Parathyroid adenoma (tissue), 2 donors: ENCODE results near the gene CNOT1.
"Not testable (repeated sequence)": the region's sequence is repeated elsewhere in the genome, so short reads cannot be mapped to it uniquely, and the experiment has no call there.

Experiments
- H2AFZ ChIP-seq: fragments of 300-600 bp; sonication (generic); one replicate; pipeline ENCODE4 v1.7.0; 2017; ENCODE audit warnings: antibody characterized with exemption, mild to moderate bottlenecking
- H3K27ac ChIP-seq: fragments of 300-600 bp; sonication (generic); one replicate; pipeline ENCODE4 v1.7.0; 2017
- H3K27me3 ChIP-seq: fragments of 300-600 bp; sonication (generic); one replicate; pipeline ENCODE4 v1.7.0; 2017; ENCODE audit warnings: low read length; ENCODE audit not compliant: control insufficient read depth, insufficient read depth
- H3K36me3 ChIP-seq: fragments of 300-600 bp; sonication (generic); one replicate; pipeline ENCODE4 v1.7.0; 2017; ENCODE audit warnings: low read length; ENCODE audit not compliant: control insufficient read depth, insufficient read depth
- H3K4me1 ChIP-seq: fragments of 300-600 bp; sonication (generic); one replicate; pipeline ENCODE4 v1.7.0; 2017; ENCODE audit warnings: control low read depth
- H3K4me2 ChIP-seq: fragments of 300-600 bp; sonication (generic); one replicate; pipeline ENCODE4 v1.7.0; 2017; ENCODE audit warnings: low read length
- H3K4me3 ChIP-seq: fragments of 300-600 bp; sonication (generic); one replicate; pipeline ENCODE4 v1.7.0; 2017; ENCODE audit warnings: low read depth, low read length
- H3K79me2 ChIP-seq: fragments of 300-600 bp; sonication (generic); one replicate; pipeline ENCODE4 v1.7.0; 2017; ENCODE audit warnings: control low read depth
- H3K9ac ChIP-seq: fragments of 300-600 bp; sonication (generic); one replicate; pipeline ENCODE4 v1.7.0; 2017; ENCODE audit warnings: mild to moderate bottlenecking
- H3K9me3 ChIP-seq: fragments of 300-600 bp; sonication (generic); one replicate; pipeline ENCODE4 v1.7.0; 2017; ENCODE audit warnings: low read length; ENCODE audit not compliant: control insufficient read depth
- CTCF ChIP-seq: fragments of 300-600 bp; sonication (generic); IDR thresholded peaks from one replicate; pipeline ENCODE4 v1.7.0; 2017; ENCODE audit warnings: antibody characterized with exemption, mild to moderate bottlenecking
- donor health status: primary hyperparathyroidism.

The CNOT1 gene

DNA sequence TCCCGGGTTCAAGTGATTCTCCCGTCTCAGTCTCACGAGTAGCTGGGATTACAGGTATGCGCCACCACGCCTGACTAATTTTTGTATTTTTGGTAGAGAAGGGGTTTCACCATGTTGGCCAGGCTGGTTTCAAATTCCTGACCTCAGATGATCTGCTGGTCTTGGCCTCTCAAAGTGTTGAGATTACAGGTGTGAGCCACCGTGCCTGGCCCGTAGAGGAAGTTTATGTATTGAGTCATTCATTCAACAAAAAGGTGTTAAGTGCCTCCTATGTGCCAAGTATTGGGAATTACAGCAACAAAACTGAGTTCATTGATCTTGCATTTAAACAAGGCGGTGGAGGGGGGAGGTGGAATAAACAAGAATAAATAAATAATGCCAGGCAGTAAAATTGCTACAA lies 10.2 kb upstream of the CNOT1 start:
- no peak for TF ChIP-seq CTCF
- Histone ChIP-seq H3K36me3 (no peaks in the 10 kb centered on the region), H2AFZ (no peak overlapping the region), H3K27ac (no peak overlapping the region), H3K4me1 (no peaks in the 10 kb centered on the region), H3K4me3 (no peak overlapping the region), H3K9ac (no peak overlapping the region), H3K4me2 (no peak overlapping the region), H3K79me2 (no peaks in the 10 kb centered on the region), H3K9me3 (no peaks in the 10 kb centered on the region), H3K27me3 (no peaks in the 10 kb centered on the region)

GRCh38 chr16:58639230-58639629 lies 9.6 kb upstream of the CNOT1 start:
- H3K27me3 ChIP-seq: no peaks in the 10 kb centered on the region
- H3K9me3 ChIP-seq: no peaks in the 10 kb centered on the region
- H3K9ac ChIP-seq: no peak overlapping the region
- H3K36me3 ChIP-seq: no peaks in the 10 kb centered on the region
- no peaks in the 10 kb centered on the region for H3K79me2 ChIP-seq
- H3K4me2 ChIP-seq: no peak overlapping the region
- TF ChIP-seq CTCF: no peak
- H3K4me1 ChIP-seq: no peaks in the 10 kb centered on the region
- H3K27ac ChIP-seq: no peak overlapping the region
- no peak overlapping the region for H3K4me3 ChIP-seq
- no peak overlapping the region for H2AFZ ChIP-seq

DNA sequence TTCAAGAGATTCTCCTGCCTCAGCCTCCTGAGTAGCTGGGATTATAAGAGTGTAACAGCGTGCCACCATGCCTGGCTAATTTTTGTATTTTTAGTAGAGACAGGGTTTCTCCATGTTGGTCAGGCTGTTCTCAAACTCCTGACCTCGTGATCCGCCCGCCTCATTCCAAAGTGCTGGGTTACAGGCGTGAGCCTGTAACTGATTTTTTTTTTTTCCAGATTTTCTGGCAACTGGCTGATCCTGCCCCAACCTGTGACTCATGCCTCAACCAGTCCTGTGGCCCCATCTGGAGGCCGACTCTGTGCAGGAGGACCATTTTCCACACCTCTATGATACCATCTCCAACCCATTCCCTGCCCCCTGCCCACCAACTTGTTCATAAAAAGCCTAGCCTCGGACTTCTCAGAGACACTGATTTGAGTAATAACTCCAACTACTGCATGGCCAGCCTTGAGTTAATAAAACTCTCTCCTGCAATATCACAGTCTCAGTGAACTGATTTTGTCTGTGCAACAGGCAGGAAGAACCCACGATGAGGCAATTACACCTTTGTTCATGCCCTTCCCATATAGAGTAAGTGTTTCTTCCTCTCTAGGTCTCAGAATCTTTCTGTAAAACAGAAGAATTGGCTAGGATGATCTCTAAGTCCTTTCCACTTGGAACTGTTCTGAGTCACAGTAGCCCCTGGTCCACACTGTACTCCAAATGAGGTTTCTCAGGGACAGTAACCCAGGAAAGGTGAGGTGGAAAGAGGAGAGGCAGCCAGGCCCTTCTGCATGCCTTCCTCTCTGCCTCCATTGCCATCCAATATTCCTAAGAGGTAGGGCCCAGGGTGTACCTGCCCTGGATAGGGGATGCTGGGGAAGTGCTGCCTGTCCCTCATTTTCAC lies 8.8 kb upstream of the CNOT1 start:
- TF ChIP-seq CTCF: no peak
- Histone ChIP-seq H3K4me2 (no peak overlapping the region), H3K36me3 (no peaks in the 10 kb centered on the region), H3K4me3 (no peak overlapping the region), H3K79me2 (no peaks in the 10 kb centered on the region), H2AFZ (no peak overlapping the region), H3K9ac (no peak overlapping the region), H3K27me3 (no peaks in the 10 kb centered on the region), H3K27ac (no peak overlapping the region), H3K4me1 (no peaks in the 10 kb centered on the region), H3K9me3 (no peaks in the 10 kb centered on the region)

DNA sequence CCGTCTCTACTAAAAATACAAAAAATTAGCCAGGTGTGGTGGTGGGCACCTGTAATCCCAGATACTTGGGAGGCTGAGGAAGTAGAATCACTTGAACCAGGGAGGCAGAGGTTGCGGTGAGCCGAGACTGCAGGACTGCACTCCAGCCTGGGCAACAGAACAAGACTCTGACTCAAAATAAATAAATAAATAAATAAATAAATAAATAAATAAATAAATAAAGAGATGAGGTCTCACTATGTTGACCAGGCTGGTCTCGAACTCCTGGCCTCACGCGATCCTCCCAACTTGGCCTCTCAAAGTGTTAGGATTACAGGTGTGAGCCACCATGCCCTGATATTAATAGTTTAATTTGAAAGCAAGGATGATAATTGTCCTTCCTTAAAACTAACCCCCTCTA lies 7.4 kb upstream of the CNOT1 start:
- not testable (repeated sequence) for H3K27ac ChIP-seq, H3K4me1 ChIP-seq, H3K9ac ChIP-seq, H3K4me3 ChIP-seq, H3K79me2 ChIP-seq, H3K36me3 ChIP-seq, H3K27me3 ChIP-seq, H3K4me2 ChIP-seq, H2AFZ ChIP-seq, H3K9me3 ChIP-seq

GRCh38 chr16:58636466-58636865 lies 6.8 kb upstream of the CNOT1 start:
- H3K27ac ChIP-seq: no peak overlapping the region
- no peaks in the 10 kb centered on the region for H3K9me3 ChIP-seq
- no peaks in the 10 kb centered on the region for H3K4me1 ChIP-seq
- no peak overlapping the region for H3K9ac ChIP-seq
- no peaks in the 10 kb centered on the region for H3K79me2 ChIP-seq
- TF ChIP-seq CTCF: no peak
- no peak overlapping the region for H2AFZ ChIP-seq
- no peak overlapping the region for H3K4me2 ChIP-seq
- H3K4me3 ChIP-seq: no peak overlapping the region
- H3K27me3 ChIP-seq: no peaks in the 10 kb centered on the region
- H3K36me3 ChIP-seq: no peaks in the 10 kb centered on the region
